Fibroblast of skin of left quadriceps (primary cell): ENCODE data around the gene SNTG2.

Source experiments
- DNase-seq, 2 experiments: peaks; one replicate each; pipeline ENCODE4 v3.0.0-alpha.2; 2013; ENCODE audit warnings: low read depth in 2 of 2

The SNTG2 gene

DNA sequence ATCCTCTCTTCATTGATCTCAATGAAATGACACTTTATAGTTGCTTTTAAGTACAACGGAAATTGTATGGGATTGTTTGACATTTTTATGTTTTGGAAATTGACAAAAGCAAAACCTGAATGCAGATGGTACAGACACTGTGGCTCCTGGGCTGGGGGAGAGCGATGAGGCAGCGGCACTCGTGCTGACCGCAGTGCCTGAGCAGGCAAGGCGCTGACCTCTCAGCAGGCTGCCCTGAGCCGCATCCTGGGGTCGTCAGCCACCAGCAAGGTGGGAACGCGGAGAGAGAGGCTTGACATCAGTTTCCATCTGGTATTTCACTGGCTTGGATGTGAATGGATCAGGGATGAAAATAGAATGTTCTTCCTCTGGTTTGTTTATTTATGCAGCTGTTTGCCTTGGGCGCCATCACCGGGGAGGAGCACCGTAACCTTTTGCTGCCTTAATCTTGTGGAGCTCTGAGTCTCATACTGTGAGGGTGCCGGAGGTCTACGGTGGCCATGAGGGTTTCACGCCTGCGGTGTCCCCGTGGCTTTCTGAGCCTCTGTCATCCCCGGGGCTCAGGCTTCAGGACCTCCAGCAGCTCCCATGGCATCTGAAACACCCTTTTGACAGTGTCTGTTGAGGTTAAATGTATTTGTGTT, 367.8 kb downstream of the SNTG2 start:
- DNase-seq: no peak

DNA sequence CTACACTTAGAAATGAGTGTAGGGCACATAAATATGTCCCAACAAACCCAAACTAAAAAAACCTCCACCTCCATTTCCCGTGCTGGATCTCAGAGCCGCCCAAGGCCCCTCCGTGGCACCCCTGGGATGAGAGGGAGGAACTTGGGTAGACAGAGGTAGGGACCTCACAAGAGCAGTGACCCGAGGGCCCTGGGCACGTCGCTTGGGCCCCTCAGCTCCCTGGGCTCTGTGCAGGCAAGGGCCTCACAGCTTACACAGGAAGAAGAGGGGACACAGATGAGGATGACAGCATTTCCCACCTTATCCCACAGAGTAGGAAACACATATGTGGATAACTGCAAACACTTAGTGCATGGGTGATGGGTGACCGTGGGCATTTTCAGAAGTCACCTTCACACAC, 368.7 kb downstream of the SNTG2 start:
- DNase-seq: no peak

DNA sequence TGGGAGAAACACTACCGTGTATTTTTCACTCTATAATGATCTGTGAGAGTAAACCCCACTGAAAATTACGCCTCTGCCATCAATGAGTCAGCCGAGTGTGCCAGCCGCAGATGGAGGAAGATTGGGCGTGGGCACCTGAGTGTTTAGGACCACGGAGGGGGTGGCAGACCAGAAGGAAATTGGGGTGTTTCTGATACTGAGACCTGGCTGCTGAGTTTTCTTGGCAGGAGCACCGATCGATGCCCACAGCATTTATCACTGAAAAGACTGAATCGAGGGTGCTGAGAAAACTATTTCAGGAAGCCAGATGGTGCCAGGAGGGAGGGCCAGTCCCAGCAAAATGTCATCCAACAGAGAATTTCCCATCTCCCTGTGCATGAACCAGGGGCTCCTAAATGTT, 370.7 kb downstream of the SNTG2 start:
- no peak for DNase-seq

DNA sequence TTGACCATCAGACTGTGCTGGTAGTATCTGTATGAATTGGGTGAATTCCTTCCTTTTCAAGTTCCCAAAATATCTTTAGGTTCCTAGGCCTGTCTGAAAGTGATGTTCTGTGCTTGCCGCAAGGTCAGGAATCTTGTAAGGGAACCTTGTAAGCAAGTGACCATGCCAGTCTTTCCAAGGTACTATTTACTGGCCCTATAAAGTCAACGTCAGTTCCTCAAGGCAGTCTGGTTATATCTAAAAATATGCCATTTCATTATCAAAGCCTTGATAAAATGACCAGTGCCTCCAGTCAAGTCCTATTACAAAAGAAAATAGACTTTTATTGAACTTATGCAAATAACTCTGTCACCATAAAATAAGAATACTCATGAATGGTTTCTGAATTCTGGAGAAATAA, 374.2 kb downstream of the SNTG2 start:
- DNase-seq: no peak

DNA sequence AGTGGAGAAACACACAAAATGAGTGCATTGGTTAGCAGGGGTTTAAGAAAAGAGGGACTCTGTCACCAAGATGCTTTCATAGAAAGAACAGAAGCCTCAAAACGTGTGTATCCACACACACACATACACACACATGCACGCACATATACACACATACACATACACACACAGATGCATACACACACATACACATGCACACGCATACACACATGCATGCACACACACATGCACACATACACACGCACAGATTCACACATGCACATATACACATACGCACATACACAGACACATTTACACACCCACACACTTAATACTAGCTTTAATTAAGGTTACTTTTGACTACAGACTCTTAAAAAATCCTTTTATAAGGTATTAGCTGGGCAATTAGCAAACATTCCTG, 378.0 kb downstream of the SNTG2 start:
- DNase-seq: no peak

DNA sequence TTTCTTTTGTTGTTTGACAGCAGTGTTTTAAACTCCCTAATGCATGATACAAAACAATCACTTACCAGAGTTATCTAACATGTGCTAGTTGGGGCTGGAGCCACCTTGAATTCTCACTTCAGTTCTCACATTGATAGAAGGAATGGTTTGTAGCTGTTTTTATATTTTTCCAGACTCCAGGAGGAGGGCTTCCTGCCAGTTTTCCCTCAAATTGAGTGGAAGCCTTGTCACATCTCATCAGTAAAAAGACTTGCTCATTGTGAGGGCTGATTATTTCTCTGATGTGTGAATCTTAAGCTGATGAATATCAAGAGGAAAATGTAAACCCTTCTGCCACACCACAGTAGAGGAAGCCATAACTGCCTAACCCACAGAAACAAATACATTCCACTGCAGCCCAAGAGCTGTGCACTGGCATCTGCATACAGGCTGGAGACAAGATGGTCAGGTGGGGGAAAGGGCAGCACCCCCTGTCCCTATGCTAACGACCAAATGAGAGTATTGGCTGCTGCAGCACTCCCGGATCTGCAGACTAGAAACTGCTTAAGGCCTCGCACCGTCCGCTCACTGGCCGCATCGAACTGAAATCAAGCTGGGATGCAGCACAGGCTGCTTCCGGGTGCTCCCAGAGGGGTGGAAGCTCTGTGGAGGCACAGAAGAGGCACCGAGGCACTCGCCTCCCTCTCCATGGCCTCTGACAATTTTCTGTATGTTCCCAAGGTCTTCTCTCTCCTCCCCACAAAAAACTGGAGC, 388.9 kb downstream of the SNTG2 start:
- DNase-seq: no peak

DNA sequence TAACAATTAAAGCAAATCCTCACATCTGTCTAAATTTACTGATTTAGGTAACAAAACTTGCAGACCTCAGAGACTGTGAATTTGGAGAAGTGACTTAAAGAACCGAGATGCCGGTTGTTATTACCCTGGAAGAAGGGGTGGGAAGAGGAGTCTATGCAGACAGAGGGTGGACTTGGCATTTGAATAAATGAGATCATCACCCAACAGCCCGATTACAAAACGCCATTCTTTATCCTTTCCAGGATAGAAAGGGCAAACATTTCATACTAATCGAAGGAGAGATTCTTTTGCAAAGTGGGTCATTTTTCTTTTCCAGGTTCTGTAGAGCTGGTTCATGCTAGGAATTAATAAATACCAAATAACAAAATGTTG, 389.5 kb downstream of the SNTG2 start:
- no peak for DNase-seq

DNA sequence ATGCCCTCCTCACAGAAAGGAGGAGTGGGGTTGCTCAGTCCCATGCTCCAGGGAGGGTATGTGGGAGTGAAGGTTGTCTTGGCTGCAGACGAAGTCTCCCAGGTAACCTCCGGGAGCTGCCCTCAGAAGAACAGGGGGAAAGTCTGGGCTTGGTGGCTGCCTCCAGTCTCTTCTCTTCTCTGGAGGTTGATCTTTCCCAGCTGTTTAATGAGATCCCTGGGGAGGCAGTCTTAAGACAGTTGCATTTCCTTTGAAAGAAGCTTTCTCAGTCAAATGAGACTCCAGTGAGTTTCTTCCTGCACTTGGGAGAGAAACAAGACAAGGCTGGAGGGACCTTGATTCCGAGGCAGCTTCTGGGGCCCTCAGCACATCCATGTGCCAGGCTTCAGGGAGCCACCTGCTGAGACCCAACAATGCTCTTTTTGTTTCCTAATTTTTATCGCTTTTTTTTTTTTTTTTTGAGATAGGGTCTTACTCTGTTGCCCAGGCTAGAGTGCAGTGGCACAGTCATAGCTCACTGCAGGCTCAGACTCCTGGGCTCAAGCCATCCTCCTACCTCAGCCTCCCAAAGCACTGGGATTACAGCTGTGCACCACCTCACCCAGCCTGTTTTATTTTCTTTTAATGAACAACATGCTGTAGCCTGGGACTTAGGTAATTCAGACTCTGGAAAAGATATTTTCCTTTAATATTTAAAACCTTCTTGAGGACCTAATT, 390.9 kb downstream of the SNTG2 start:
- no peak for DNase-seq

DNA sequence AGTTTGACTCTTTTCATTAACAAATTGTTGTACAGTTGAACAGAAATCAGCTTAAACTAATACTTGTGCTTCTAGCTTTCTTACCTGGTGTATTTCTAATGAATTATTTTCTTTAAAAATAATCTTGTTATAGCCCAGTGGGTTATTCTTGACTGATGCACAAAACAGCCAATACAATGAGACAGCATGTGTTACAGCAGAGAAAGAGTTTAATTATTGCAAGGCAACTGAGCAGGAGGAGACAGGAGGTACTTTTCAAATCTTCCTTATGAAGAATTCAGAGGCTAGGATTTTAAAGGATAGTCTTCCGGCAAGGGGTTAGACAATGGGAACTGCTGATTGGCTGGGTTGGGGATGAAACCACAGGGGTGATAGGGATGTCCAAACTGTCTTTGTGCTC, 398.1 kb downstream of the SNTG2 start:
- DNase-seq: no peak

DNA sequence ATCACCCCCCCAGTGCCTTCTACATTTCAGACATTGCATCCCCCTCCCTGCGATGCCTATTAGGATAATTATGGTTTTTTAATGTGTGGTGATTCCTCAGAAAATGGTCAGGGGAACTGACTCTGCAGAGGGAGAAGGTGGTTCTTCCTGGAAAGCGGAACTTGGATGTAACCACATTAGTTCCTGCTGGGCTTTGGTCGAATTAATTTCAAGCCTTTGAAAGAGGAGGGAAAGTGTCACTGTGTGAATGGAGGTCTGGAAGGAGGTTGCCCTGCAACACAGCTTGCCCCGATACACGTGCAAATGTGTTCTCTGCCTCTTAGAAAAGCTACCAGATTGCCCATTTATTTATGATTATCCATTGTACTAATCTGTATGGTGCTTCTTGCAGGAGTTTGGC, 399.5 kb downstream of the SNTG2 start:
- DNase-seq: no peak

DNA sequence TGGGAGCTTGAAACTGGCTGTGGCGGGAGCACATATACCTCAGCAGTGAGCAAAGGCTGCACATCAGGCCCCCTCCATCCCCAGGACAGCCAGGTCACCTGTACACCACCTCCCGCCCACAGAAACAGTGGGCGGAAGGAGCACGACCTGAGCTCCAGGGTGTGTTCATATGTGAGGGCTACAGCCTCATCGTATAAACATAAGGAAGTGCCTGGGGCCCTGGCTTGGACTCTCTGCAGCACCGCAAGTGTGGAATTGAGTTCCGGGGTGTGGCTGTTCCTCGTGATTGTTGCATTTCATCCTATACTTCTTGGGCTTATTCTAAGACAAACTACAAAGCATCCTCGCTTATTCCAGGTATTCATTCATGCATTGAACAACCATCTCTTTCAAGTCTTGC, 402.5 kb downstream of the SNTG2 start:
- no peak for DNase-seq

DNA sequence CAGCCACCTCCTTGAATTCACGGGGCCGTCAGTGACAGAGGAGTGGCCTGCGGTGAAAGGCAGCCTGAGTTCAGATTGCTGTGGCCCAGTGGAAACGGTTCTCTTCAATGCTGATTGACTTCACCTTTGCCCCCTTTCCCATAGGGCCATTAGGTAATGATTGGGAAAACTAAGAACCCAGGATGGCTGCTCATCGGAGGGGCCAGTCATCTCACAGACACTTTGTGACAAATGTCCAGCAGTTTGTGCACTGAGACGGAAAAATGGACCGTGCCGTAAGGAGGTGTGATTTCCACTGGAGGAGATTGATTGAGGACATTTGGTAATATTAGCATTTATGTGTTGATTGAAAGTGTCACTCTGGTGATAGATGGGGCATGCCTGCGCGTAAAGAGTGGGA, 402.9 kb downstream of the SNTG2 start:
- no peak for DNase-seq

DNA sequence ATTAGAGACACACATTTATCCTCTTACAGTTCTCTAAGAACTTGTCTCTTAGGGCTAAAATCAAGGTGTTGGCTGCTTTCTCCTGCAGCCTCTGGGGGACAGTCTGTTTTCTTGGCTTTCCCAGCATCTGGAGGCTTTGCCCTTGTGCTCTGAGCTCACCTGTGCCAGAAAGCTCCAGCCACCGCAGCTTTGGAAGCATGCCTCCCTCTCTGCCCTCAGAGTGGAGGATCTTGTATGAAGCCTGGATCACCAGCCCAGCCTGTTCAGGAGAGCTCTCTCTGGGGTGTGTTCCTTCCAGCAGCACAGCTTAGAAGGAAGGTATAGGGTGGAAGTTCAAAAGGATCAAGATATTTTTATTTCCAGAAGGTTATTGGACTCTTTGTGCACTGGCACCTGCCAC, 409.5 kb downstream of the SNTG2 start:
- DNase-seq: no peak

DNA sequence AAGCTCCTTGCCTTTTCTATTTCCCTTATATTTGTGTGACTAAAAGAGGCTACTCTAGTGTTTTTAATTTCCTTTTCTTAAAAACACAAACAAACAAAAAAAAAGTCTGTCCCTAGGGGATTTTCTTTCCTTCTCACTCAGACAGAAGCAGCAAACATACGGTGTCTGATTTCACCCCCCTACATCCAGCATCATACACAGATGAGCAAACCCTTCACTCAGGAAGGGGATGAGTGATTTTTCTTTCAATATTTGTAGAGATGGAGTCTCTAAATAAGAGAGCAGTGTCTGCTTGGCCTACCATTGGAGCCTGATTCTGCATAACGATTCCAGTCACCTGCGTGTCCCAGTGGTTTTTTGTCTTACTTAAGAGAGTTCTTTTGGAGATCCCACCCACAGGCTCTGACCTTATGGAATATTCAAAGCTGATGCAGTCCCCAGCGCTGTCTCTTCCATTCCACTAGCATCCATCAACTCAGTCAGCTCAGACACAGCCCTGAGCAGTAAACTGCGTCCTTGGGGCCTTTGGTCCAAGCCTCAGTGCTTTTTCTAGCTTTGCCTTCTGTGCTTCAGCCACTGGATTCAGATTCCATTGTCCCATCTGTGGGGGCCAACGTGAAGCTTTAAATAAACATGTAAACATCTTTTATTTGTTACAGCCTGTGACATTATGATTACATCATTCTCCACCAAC, 410.1 kb downstream of the SNTG2 start:
- no peak for DNase-seq

DNA sequence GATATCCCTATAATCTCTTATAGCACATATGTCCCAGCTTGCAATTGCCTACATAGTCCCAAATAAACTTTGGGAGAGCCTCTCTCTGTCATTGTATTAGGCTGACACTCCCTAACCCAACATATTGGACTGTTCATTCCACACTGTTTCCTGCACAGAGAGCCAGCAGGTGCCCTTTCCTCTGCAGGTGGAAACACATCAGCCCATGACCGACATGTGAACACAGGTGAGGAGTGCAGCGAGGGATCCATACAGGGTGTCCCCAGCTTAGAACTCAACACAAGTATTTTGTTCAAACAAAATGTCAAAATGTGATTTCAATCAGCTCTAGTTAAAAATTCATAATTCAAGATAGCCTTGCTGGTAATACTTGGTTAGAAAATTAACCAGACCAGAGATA, 412.7 kb downstream of the SNTG2 start:
- DNase-seq: no peak

DNA sequence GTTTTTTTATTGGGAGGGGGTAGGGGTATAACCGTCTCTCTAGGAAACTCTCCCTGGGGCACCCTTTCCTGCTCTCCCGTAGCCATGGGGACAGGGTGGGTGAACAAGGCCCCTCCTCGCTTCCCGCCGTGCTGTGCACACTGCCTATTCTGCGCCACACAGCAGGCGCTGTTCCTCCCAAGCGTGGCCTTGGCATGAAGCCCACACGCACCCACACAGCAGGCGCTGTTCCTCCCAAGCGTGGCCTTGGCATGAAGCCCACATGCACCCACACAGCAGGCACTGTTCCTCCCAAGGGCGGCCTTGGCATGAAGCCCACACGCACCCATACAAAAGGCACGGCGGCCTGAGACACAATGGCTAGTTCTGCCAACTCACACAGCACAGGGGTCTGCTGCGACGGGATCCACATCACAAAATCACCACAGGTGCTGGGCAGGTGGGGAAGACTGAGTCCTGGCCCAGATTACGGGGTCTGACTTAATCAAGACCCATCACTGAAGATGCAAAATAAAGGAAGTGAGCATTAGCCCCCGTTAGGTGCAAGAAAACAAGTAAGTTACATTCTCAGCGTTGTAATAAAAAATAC, 416.0 kb downstream of the SNTG2 start:
- DNase-seq: no peak

DNA sequence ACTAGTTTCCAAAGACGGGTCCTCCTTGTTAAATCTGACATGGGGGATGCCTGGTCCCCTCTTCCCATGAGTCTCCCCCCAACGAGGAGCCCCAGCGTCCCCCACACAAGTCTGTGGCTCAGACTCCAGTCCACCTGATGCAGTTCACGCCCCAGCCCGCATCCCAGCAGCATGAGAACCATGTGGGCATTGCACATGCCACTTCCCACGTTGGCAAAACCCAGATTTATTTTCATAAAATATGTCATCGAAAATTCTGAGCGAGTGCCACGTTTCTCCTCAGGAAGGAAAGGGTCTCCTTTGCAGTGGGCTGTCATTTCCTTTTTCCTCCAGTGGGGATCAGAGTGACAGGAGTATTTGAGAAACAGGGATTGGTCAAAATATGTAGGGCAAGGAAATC, 417.0 kb downstream of the SNTG2 start:
- DNase-seq: no peak

DNA sequence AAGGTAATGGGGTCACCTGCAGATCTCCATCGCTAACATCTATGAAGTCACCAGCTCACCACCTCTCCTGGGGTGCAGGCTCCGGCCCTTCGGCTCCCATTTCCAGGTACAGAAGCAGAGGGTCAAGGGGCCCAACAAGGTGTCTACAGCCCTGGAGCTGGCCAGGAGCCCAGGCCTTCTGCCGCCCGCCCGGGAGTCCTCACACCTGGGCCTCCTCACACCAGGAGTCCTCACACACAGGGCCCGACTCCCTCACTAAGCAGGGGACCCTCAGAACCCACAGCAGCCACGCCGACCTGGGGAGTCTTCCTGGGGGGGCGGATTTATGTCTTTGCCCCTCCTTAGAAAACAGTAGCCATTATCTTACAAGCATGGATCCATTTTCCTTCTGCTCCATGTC, 419.3 kb downstream of the SNTG2 start:
- DNase-seq: no peak

DNA sequence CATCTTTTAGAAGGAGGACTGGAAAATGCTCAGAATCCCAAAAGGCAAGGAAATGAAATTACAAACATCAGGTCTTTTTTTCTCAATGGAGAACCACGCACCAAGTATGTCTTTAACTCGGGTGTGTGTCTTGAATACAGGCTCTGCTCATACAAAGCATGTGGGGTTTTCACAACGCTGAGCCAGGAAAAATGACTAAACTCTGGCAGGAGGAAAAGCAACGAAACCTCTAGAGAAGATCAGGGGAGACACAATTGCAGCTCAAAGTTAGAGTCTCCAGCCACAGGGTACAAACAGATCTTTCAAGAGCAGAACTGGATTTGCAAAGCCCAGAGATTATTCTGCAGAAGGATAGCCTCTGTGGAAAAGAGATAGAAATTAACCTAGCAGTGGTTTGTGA, 419.8 kb downstream of the SNTG2 start:
- DNase-seq: no peak

DNA sequence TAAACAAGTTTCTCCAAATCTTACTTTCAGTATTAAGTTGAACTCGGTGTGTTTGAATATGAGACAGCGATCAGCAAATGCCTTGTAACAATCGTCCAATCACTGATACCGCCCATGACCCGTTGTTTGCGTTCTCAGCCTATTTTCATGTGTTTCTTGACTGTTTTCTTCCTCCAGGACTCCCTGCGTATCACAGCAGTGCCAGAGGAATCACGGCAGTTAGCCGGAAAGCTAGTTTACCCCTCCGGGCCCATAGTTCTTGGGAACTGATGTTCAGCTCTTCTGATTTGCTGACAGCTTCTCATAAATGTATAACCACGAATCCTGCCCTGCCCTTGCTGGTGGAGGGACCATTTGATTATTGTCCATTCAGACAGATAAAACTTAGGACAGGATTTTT, 420.4 kb downstream of the SNTG2 start:
- DNase-seq: no peak

DNA sequence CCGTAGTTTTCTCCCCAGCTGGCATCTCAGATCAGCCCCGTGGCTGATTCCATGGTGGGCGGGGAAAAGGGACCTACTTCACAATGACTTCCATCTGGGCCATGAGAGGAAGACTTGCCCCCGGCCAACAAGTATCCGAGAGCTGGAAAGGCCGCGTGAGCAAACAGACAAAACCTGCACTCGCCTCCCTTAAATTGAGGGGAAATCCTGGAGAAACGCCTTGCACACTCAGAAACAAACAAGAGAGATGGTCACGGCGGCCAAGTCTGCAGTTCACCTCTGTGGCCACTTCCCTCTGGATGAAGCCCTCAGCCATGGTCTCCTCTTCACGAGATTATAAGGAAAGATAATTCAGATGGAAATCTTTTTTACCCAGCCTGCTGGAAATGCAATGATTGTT, 423.2 kb downstream of the SNTG2 start:
- DNase-seq: no peak

DNA sequence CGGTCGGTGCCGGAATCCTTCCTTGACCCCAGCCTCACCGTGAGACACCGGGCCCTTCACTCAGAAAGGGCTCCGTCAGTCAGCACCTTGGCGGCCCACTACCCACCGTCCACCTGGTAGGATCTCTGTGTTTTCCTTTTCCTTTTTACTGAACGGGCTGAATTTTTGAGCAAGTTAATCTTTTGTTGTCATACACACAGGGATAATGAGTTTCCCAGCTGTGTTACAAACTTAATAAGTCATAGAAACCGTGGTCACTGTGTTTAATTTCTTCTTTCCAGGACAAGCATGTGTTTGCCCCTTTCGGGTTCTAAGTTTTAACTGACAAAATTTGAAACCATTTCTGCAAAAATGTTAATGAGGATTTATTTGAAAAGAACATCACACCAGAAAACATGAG, 423.6 kb downstream of the SNTG2 start:
- no peak for DNase-seq
